ENCODE measurements around the gene GNAQ. TPM values are rescaled to one million over a fixed set of nuclear protein-coding genes. Genes with fewer than 3 reads are reported as not detected.

GNAQ gene
- total and polyA plus RNA-seq, 2 experiments from 2014 or later = 21.1 to 43.1 TPM

DNA sequence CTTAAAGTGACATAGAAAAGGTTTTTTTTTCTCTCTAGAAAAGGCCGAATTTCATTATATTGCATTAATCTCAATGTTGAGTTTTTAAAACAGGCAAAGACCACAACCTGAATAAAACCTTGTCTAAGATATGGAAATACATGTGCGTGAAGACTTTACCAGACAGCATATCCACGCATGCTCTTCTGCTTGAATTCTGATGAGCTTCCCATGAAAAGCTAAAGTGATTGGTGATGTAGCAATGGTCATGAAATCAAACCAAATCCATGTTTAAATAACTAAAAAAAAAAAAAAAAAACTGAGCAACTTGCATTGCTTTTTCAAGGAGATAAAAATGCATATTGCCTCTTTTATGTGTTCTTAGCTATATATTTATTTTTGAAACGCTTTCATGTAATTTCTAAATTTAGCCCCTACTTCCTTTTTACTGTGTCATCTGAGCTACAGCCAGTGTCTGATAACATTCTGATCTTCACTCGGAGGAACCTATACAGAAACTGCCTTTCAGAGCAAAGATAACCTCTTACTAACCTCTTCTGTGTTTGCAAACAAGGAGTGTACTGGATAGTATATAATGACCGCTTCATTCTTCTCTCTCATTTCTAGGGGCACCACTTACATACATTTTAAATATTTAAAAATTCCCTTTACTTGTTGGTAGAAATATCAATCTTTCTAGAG is 204.4 kb downstream of the GNAQ start:
- H3K4me1 Mint-ChIP-seq = peaks cover 5% of the 10 kb centered on the region; the same call in 2 of the 3 replicates
- Histone ChIP-seq H3K4me2 (no peak overlapping the region), H3F3A (replicated peaks; ENCODE audit: low read depth) (no peaks in the 10 kb centered on the region), H3K36me3 (ENCODE audit: insufficient read depth) (no peaks in the 10 kb centered on the region), H3K4me1 (ENCODE audit: insufficient read depth) (no peaks in the 10 kb centered on the region), H3K4me3 (no peak overlapping the region), H3K79me2 (replicated peaks; ENCODE audit: insufficient read depth) (no peaks in the 10 kb centered on the region), H3K27ac (ENCODE audit: low read depth) (no peak overlapping the region), H4K20me1 (replicated peaks; ENCODE audit: insufficient read depth) (no peaks in the 10 kb centered on the region), H3K27me3 (ENCODE audit: insufficient read depth) (no peaks in the 10 kb centered on the region), H3K9me2 (ENCODE audit: insufficient read depth) (no peaks in the 10 kb centered on the region), H2AFZ (no peak overlapping the region)
- DNase-seq (ENCODE audit: low spot score) (no peak), ATAC-seq (no peak)
- TF ChIP-seq EZH2 (IDR thresholded peaks at IDR 0.05; ENCODE audit: low read depth, unreplicated experiment) = no peak
- TF ChIP-seq, protein P1, sequence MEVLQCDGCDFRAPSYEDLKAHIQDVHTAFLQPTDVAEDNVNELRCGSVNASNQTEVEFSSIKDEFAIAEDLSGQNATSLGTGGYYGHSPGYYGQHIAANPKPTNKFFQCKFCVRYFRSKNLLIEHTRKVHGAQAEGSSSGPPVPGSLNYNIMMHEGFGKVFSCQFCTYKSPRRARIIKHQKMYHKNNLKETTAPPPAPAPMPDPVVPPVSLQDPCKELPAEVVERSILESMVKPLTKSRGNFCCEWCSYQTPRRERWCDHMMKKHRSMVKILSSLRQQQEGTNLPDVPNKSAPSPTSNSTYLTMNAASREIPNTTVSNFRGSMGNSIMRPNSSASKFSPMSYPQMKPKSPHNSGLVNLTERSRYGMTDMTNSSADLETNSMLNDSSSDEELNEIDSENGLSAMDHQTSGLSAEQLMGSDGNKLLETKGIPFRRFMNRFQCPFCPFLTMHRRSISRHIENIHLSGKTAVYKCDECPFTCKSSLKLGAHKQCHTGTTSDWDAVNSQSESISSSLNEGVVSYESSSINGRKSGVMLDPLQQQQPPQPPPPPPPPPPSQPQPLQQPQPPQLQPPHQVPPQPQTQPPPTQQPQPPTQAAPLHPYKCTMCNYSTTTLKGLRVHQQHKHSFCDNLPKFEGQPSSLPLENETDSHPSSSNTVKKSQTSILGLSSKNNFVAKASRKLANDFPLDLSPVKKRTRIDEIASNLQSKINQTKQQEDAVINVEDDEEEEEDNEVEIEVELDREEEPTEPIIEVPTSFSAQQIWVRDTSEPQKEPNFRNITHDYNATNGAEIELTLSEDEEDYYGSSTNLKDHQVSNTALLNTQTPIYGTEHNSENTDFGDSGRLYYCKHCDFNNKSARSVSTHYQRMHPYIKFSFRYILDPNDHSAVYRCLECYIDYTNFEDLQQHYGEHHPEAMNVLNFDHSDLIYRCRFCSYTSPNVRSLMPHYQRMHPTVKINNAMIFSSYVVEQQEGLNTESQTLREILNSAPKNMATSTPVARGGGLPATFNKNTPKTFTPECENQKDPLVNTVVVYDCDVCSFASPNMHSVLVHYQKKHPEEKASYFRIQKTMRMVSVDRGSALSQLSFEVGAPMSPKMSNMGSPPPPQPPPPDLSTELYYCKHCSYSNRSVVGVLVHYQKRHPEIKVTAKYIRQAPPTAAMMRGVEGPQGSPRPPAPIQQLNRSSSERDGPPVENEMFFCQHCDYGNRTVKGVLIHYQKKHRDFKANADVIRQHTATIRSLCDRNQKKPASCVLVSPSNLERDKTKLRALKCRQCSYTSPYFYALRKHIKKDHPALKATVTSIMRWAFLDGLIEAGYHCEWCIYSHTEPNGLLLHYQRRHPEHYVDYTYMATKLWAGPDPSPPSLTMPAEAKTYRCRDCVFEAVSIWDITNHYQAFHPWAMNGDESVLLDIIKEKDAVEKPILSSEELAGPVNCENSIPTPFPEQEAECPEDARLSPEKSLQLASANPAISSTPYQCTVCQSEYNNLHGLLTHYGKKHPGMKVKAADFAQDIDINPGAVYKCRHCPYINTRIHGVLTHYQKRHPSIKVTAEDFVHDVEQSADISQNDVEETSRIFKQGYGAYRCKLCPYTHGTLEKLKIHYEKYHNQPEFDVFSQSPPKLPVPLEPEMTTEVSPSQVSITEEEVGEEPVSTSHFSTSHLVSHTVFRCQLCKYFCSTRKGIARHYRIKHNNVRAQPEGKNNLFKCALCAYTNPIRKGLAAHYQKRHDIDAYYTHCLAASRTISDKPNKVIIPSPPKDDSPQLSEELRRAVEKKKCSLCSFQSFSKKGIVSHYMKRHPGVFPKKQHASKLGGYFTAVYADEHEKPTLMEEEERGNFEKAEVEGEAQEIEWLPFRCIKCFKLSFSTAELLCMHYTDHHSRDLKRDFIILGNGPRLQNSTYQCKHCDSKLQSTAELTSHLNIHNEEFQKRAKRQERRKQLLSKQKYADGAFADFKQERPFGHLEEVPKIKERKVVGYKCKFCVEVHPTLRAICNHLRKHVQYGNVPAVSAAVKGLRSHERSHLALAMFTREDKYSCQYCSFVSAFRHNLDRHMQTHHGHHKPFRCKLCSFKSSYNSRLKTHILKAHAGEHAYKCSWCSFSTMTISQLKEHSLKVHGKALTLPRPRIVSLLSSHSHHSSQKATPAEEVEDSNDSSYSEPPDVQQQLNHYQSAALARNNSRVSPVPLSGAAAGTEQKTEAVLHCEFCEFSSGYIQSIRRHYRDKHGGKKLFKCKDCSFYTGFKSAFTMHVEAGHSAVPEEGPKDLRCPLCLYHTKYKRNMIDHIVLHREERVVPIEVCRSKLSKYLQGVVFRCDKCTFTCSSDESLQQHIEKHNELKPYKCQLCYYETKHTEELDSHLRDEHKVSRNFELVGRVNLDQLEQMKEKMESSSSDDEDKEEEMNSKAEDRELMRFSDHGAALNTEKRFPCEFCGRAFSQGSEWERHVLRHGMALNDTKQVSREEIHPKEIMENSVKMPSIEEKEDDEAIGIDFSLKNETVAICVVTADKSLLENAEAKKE (CRISPR knock-in tag; IDR thresholded peaks at IDR 0.05) = no peak
- TF ChIP-seq STAT1 (IDR thresholded peaks at IDR 0.05; ENCODE audit: unreplicated experiment) = no peak
- TF ChIP-seq, protein P2, sequence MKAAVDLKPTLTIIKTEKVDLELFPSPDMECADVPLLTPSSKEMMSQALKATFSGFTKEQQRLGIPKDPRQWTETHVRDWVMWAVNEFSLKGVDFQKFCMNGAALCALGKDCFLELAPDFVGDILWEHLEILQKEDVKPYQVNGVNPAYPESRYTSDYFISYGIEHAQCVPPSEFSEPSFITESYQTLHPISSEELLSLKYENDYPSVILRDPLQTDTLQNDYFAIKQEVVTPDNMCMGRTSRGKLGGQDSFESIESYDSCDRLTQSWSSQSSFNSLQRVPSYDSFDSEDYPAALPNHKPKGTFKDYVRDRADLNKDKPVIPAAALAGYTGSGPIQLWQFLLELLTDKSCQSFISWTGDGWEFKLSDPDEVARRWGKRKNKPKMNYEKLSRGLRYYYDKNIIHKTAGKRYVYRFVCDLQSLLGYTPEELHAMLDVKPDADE (IDR thresholded peaks at IDR 0.05) = no peak
- no peak for TF ChIP-seq NANOG (IDR thresholded peaks at IDR 0.05; ENCODE audit: borderline replicate concordance)
- TF ChIP-seq, protein P3, sequence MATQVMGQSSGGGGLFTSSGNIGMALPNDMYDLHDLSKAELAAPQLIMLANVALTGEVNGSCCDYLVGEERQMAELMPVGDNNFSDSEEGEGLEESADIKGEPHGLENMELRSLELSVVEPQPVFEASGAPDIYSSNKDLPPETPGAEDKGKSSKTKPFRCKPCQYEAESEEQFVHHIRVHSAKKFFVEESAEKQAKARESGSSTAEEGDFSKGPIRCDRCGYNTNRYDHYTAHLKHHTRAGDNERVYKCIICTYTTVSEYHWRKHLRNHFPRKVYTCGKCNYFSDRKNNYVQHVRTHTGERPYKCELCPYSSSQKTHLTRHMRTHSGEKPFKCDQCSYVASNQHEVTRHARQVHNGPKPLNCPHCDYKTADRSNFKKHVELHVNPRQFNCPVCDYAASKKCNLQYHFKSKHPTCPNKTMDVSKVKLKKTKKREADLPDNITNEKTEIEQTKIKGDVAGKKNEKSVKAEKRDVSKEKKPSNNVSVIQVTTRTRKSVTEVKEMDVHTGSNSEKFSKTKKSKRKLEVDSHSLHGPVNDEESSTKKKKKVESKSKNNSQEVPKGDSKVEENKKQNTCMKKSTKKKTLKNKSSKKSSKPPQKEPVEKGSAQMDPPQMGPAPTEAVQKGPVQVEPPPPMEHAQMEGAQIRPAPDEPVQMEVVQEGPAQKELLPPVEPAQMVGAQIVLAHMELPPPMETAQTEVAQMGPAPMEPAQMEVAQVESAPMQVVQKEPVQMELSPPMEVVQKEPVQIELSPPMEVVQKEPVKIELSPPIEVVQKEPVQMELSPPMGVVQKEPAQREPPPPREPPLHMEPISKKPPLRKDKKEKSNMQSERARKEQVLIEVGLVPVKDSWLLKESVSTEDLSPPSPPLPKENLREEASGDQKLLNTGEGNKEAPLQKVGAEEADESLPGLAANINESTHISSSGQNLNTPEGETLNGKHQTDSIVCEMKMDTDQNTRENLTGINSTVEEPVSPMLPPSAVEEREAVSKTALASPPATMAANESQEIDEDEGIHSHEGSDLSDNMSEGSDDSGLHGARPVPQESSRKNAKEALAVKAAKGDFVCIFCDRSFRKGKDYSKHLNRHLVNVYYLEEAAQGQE (IDR thresholded peaks at IDR 0.05; ENCODE audit: unreplicated experiment) = no peak
- TF ChIP-seq, protein P4, sequence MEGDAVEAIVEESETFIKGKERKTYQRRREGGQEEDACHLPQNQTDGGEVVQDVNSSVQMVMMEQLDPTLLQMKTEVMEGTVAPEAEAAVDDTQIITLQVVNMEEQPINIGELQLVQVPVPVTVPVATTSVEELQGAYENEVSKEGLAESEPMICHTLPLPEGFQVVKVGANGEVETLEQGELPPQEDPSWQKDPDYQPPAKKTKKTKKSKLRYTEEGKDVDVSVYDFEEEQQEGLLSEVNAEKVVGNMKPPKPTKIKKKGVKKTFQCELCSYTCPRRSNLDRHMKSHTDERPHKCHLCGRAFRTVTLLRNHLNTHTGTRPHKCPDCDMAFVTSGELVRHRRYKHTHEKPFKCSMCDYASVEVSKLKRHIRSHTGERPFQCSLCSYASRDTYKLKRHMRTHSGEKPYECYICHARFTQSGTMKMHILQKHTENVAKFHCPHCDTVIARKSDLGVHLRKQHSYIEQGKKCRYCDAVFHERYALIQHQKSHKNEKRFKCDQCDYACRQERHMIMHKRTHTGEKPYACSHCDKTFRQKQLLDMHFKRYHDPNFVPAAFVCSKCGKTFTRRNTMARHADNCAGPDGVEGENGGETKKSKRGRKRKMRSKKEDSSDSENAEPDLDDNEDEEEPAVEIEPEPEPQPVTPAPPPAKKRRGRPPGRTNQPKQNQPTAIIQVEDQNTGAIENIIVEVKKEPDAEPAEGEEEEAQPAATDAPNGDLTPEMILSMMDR (conservative IDR thresholded peaks at IDR 0.05; ENCODE audit: low read depth in 2 of 2) = no peak
- no peak for TF ChIP-seq JUNB (IDR thresholded peaks at IDR 0.05; ENCODE audit: unreplicated experiment)
- no peak for TF ChIP-seq POLR2AphosphoS5 (IDR thresholded peaks at IDR 0.05; ENCODE audit: low read depth)
- TF ChIP-seq ZNF114 (CRISPR knock-in tag; IDR thresholded peaks at IDR 0.05) = no peak
- no peak for TF ChIP-seq ZNF331 (CRISPR knock-in tag; IDR thresholded peaks at IDR 0.05; ENCODE audit: low read depth)
- TF ChIP-seq EZH2phosphoT487 (IDR thresholded peaks at IDR 0.05; ENCODE audit: unreplicated experiment) = no peak
- no peak for TF ChIP-seq CREB1 (CRISPR knock-in tag; IDR thresholded peaks at IDR 0.05; ENCODE audit: low read depth)
- no peaks in the 10 kb centered on the region for H3K27me3 Mint-ChIP-seq (ENCODE audit: insufficient read depth, low read depth, poor library complexity)
- H3K27ac Mint-ChIP-seq = no peak overlapping the region
- H3K4me3 Mint-ChIP-seq = no peak overlapping the region
- H3K36me3 Mint-ChIP-seq (ENCODE audit: low read depth) = peaks cover 3% of the 10 kb centered on the region; the same call in 1 of the 3 replicates
- H3K9me3 Mint-ChIP-seq = no peaks in the 10 kb centered on the region
